K562 (cell line): ENCODE results near the gene CAMSAP2. TPM values are rescaled to one million over a fixed set of nuclear protein-coding genes. Genes with fewer than 3 reads are reported as not detected.

Experiments used
- ATAC-seq: fragments of 200-7000 bp; cut with Tn5 transposase; 3 replicates; pipeline ENCODE4 v1.9.1; 2020; ENCODE audit warnings: moderate library complexity
- BruUV-seq: library from RNA; stranded (reverse); fragments of 400-500 nt; replicated peaks from 2 replicates; lab custom pipeline; 2021; lab: Mats Ljungman, UMichigan
- CTCF ChIA-PET: fragments of 300-600 bp; formaldehyde crosslinking; extraction: SDS; loops from one replicate; lab custom pipeline; 2021; ENCODE audit warnings: low intra/inter-chr PET ratio; lab: Yijun Ruan, JAX
- POLR2A ChIA-PET: fragments of 300-600, 350-650 bp; sonication (Branson Sonifier 250); formaldehyde crosslinking; extraction: SDS; loops from one replicate; lab custom pipeline; 2021; ENCODE audit warnings: antibody characterized with exemption, inconsistent platforms; lab: Yijun Ruan, JAX
- DNase-seq, 4 experiments: peaks; one replicate each; pipeline versions ENCODE4 v3.0.0 to v3.0.0-alpha.2; 2011 to 2018; ENCODE audit warnings: low spot score in 3 of 4, mixed read lengths in 3 of 4; ENCODE audit errors: extremely low read depth in 1 of 4
- FAIRE-seq: peaks from 2 replicates; lab custom pipeline; 2011; peaks lifted over from hg19 to GRCh38; lab: Jason Lieb, UNC
- H2AFZ ChIP-seq: 2 replicates; pipeline ENCODE4 v1.6.0; 2011; ENCODE audit warnings: low read depth, low read length, control low read depth, inconsistent platforms
- H3K27ac ChIP-seq: fragments of 200-600 bp; 3 replicates; pipeline ENCODE4 v1.8.0; 2011; ENCODE audit warnings: low read depth, mild to moderate bottlenecking, control low read depth, inconsistent platforms, low read length, moderate library complexity, mixed read lengths; ENCODE audit errors: extremely low read depth
- H3K27me3 ChIP-seq, 2 experiments: fragments of 300-600 bp in 1 of 2; 2 replicates in 1 of 2; 3 replicates in 1 of 2; pipeline versions ENCODE4 v1.6.0 to v1.8.0; 2011; ENCODE audit warnings: inconsistent platforms in 2 of 2, low read length in 2 of 2, mild to moderate bottlenecking in 1 of 2, mixed read lengths in 1 of 2, moderate library complexity in 1 of 2; ENCODE audit not compliant: control insufficient read depth in 2 of 2, insufficient read depth in 2 of 2
- H3K36me3 ChIP-seq: fragments of 300-600 bp; 3 replicates; pipeline ENCODE4 v1.8.0; 2011; ENCODE audit warnings: mild to moderate bottlenecking, low read length, inconsistent platforms; ENCODE audit not compliant: control insufficient read depth, insufficient read depth
- H3K4me1 ChIP-seq, 2 experiments: fragments of 200-600 bp in 1 of 2; replicated peaks in 1 of 2; 2 replicates in 1 of 2; 3 replicates in 1 of 2; pipeline versions ENCODE4 v1.5.1 to v1.8.0; 2011; ENCODE audit warnings: inconsistent platforms in 2 of 2, low read length in 2 of 2, mild to moderate bottlenecking in 1 of 2, mixed read lengths in 1 of 2, moderate library complexity in 1 of 2; ENCODE audit not compliant: control insufficient read depth in 2 of 2, insufficient read depth in 2 of 2
- H3K4me2 ChIP-seq: 2 replicates; pipeline ENCODE4 v1.6.1; 2011; ENCODE audit warnings: low read length, control low read depth, inconsistent platforms, mixed read lengths; ENCODE audit not compliant: insufficient read depth
- H3K4me3 ChIP-seq: fragments of 200-600 bp; sonication (generic), shearing (Covaris generic); 2 replicates; pipeline ENCODE4 v1.5.1; 2016; ENCODE audit warnings: control low read depth, inconsistent platforms
- H3K79me2 ChIP-seq: fragments of 200-600 bp; 3 replicates; pipeline ENCODE4 v1.8.0; 2011; ENCODE audit warnings: low read length, inconsistent platforms; ENCODE audit not compliant: control insufficient read depth, insufficient read depth
- H3K9ac ChIP-seq, 2 experiments: 2 replicates each; pipeline versions ENCODE4 v1.6.0 to v1.6.1; 2011; ENCODE audit warnings: low read depth in 2 of 2, low read length in 2 of 2, control low read depth in 1 of 2, inconsistent platforms in 1 of 2, mild to moderate bottlenecking in 1 of 2, mixed read lengths in 1 of 2; ENCODE audit not compliant: insufficient read depth in 1 of 2
- H3K9me1 ChIP-seq: one replicate; pipeline ENCODE4 v1.6.0; 2011; ENCODE audit warnings: inconsistent platforms, mild to moderate bottlenecking, low read length, moderate library complexity; ENCODE audit not compliant: control insufficient read depth, insufficient read depth
- H3K9me3 ChIP-seq: replicated peaks from 2 replicates; pipeline ENCODE4 v1.5.1; 2011; ENCODE audit warnings: low read depth, low read length, inconsistent platforms; ENCODE audit not compliant: control insufficient read depth, insufficient read depth
- H4K20me1 ChIP-seq: replicated peaks from 2 replicates; pipeline ENCODE4 v1.6.1; 2011; ENCODE audit warnings: low read length, inconsistent platforms, mixed read lengths; ENCODE audit not compliant: control insufficient read depth, insufficient read depth
- CGGBP1 ChIP-seq: fragments of 250-450 bp; sonication (Bioruptor Pico); IDR thresholded peaks from 2 replicates; pipeline ENCODE4 v1.9.0; 2021; ENCODE audit warnings: mild to moderate bottlenecking
- E2F6 ChIP-seq, 2 experiments: IDR thresholded peaks; 2 replicates each; pipeline ENCODE4 v1.6.1; 2011; ENCODE audit warnings: borderline replicate concordance in 1 of 2, control low read depth in 1 of 2, low read depth in 1 of 2, low read length in 1 of 2, mild to moderate bottlenecking in 1 of 2, mixed read lengths in 1 of 2, moderate library complexity in 1 of 2; ENCODE audit not compliant: insufficient read depth in 1 of 2, insufficient read length in 1 of 2, poor library complexity in 1 of 2, severe bottlenecking in 1 of 2; ENCODE audit errors: extremely low read depth in 1 of 2
- FOXA3 ChIP-seq, 2 experiments: fragments of 450-650 bp in 1 of 2; sonication (generic) in 1 of 2; formaldehyde crosslinking; IDR thresholded peaks in 1 of 2; conservative IDR thresholded peaks in 1 of 2; 2 replicates each; pipeline versions ENCODE4 v1.4.0 to v1.8.0; 2020 to 2022; ENCODE audit warnings: mild to moderate bottlenecking in 2 of 2, missing genetic modification reagents in 1 of 2
- MAZ ChIP-seq, 2 experiments: fragments of 450-650 bp in 1 of 2; sonication (generic) in 1 of 2; formaldehyde crosslinking; IDR thresholded peaks in 1 of 2; conservative IDR thresholded peaks in 1 of 2; 2 replicates each; pipeline versions ENCODE4 v1.4.0 to v1.5.0; 2020; ENCODE audit warnings: mild to moderate bottlenecking in 1 of 2, missing genetic modification reagents in 1 of 2
- SMARCC2 ChIP-seq: fragments of 450-650 bp; IDR thresholded peaks from 2 replicates; pipeline ENCODE4 v1.6.1; 2017; ENCODE audit warnings: antibody characterized with exemption, moderate library complexity, mild to moderate bottlenecking, low read depth
- SPI1 ChIP-seq: IDR thresholded peaks from 2 replicates; pipeline ENCODE4 v1.6.1; 2011; ENCODE audit warnings: low read depth, low read length, control low read depth, borderline replicate concordance
- TCF7L2 ChIP-seq: fragments of 150-350 bp; IDR thresholded peaks from 2 replicates; pipeline ENCODE4 v1.6.1; 2016; ENCODE audit warnings: low read depth, mild to moderate bottlenecking, low read length, moderate library complexity
- ZNF217 ChIP-seq: sonication (generic); formaldehyde crosslinking; IDR thresholded peaks from 2 replicates; pipeline ENCODE4 v1.8.0; 2022; ENCODE audit warnings: mild to moderate bottlenecking, missing genetic modification reagents
- ZNF512 ChIP-seq: IDR thresholded peaks from 2 replicates; pipeline ENCODE4 v1.6.1; 2016; ENCODE audit warnings: missing genetic modification characterization, missing compliant biosample characterization
- WGBS: fragments of 100-300 bp; shearing (Covaris generic); methylation state at CpG from one replicate; pipeline ENCODE4 v1.1.6; 2016; ENCODE audit warnings: low coverage, mixed read lengths; ENCODE audit not compliant: insufficient coverage; ENCODE audit errors: missing lambda C conversion rate; 5-methylcytosine and 5-hydroxymethylcytosine counted together
- in situ Hi-C: fragments of 300-500 bp; cut with MboI; formaldehyde crosslinking; loops from 4 replicates; pipeline ENCODE4 v1.15.0; 2018; ENCODE audit warnings: inconsistent platforms, mixed read lengths
- intact Hi-C: fragments of 100-400 bp; cut with micrococcal nuclease; formaldehyde crosslinking; loops from 2 replicates; pipeline ENCODE4 v1.14.2; 2022
- polyA plus RNA-seq, 8 experiments: library from polyadenylated mRNA; depleted of rRNA in 4 of 8; stranded (reverse) in 5 of 8; unstranded in 3 of 8; fragments of >200 nt; fragmentation: Nextera tagmentation in 2 of 8; fragmentation: Illumina TruSeq in 1 of 8; extraction: Ambion mirVana in 2 of 8; extraction: Trizol in 1 of 8; gene quantifications; 2 replicates each; pipeline versions ENCODE4 v1.2.1 to v1.2.3, GENCODE V29; 2011 to 2014; ENCODE audit warnings: inconsistent platforms in 1 of 8, missing spikeins in 1 of 8
- total RNA-seq, 7 experiments: library from RNA; depleted of rRNA in 6 of 7; stranded (reverse); fragments of >200 nt in 6 of 7; fragmentation: Illumina TruSeq in 2 of 7; extraction: Trizol in 2 of 7; gene quantifications; 2 replicates each; pipeline versions ENCODE4 v1.2.1 to v1.2.3, GENCODE V29; 2011 to 2021; ENCODE audit warnings: low replicate concordance in 1 of 7

CAMSAP2 gene
- total and polyA plus RNA-seq, 9 of the 15 experiments (the other 6 are each of a cell fraction or from before 2014, with no cell fraction given): 1.4 to 7.5 (median 2.7) TPM

- ChIA-PET CTCF (no interaction called here), POLR2A (interaction anchor here (1.0 to 1.4 kb wide), 2 partner anchors 10 to 39 kb away, joined by 5 to 6 read pairs; partner anchors contain the start of gene DDX59)
- intact Hi-C loops (no loop called here), in situ Hi-C loops (no loop called here)
- no TSS peak for BruUV-seq
- no peaks in the 10 kb centered on the region for H3K36me3 ChIP-seq
- ATAC-seq: no peak
- FAIRE-seq: no peak
- H4K20me1 ChIP-seq: no peaks in the 10 kb centered on the region
- no peak overlapping the region for H3K9ac ChIP-seq
- H3K79me2 ChIP-seq: no peaks in the 10 kb centered on the region
- DNase-seq: no peak
- peaks cover 4 to 16% of the 10 kb centered on the region in 2 experiments; a peak in 2 of 5 replicates for H3K4me1 ChIP-seq
- H2AFZ ChIP-seq: no peak overlapping the region
- H3K9me3 ChIP-seq: no peaks in the 10 kb centered on the region
- no peaks in the 10 kb centered on the region for H3K9me1 ChIP-seq
- no peak overlapping the region for H3K4me2 ChIP-seq
- TF ChIP-seq MAZ (CRISPR knock-in tag; conservative IDR thresholded peaks at IDR 0.05 in 1 of 2, IDR thresholded peaks at IDR 0.05 in 1 of 2): no peak
- no peak for TF ChIP-seq SPI1
- no peak for TF ChIP-seq ZNF217 (CRISPR knock-in tag)
- no peak overlapping the region for H3K4me3 ChIP-seq
- no peaks in the 10 kb centered on the region for H3K27me3 ChIP-seq
- no peak overlapping the region for H3K27ac ChIP-seq
Observed at GRCh38 chr1:200708161-200708560, 30.5 kb upstream of the CAMSAP2 start.

GRCh38 chr1:200708769-200709168, 29.9 kb upstream of the CAMSAP2 start:
- DNase-seq (peak; percentile 33 to 69 (median 57)), ATAC-seq (peak; percentile 76), FAIRE-seq (peak; percentile 19)
- Histone ChIP-seq H3K9me1 (no peaks in the 10 kb centered on the region), H3K4me1 (peaks cover 4 to 16% of the 10 kb centered on the region in 2 experiments; a peak in 2 of 5 replicates), H4K20me1 (no peaks in the 10 kb centered on the region), H3K36me3 (no peaks in the 10 kb centered on the region), H2AFZ (no peak overlapping the region), H3K4me2 (no peak overlapping the region), H3K79me2 (no peaks in the 10 kb centered on the region), H3K9ac (no peak overlapping the region), H3K27ac (no peak overlapping the region), H3K9me3 (no peaks in the 10 kb centered on the region), H3K27me3 (no peaks in the 10 kb centered on the region), H3K4me3 (no peak overlapping the region)
- WGBS: 0% methylated on average over 1 of the region's 1 CpG
- CTCF ChIA-PET: no interaction called here
- no TSS peak for BruUV-seq
- POLR2A ChIA-PET: interaction anchor here (1.0 to 1.4 kb wide), 2 partner anchors 11 to 39 kb away, joined by 5 to 6 read pairs; partner anchors contain the start of gene DDX59
- in situ Hi-C loops (no loop called here), intact Hi-C loops (no loop called here)
- TF ChIP-seq E2F6 (IDR thresholded peaks at IDR 0.05; ENCODE audit: borderline replicate concordance in 1 of 2, extremely low read depth in 1 of 2, insufficient read depth in 1 of 2, insufficient read length in 1 of 2, low read depth in 1 of 2, low read length in 1 of 2, poor library complexity in 1 of 2, severe bottlenecking in 1 of 2): no peak
- TF ChIP-seq SMARCC2: peak; percentile 79; the same call in 1 of the 2 replicates
- TF ChIP-seq CGGBP1: no peak
- TF ChIP-seq ZNF512: no peak
- TF ChIP-seq TCF7L2: no peak
- TF ChIP-seq FOXA3 (CRISPR knock-in tag; conservative IDR thresholded peaks at IDR 0.05 in 1 of 2, IDR thresholded peaks at IDR 0.05 in 1 of 2): no peak
